Endothelial cell of umbilical vein (primary cell): ENCODE measurements around the gene TMEM178A. TPM values are rescaled to one million over a fixed set of nuclear protein-coding genes. Genes with fewer than 3 reads are reported as not detected.

Experiments used
- BruUV-seq: library from RNA; stranded (reverse); fragments of 400-500 nt; replicated peaks from 2 replicates; lab custom pipeline; 2021; lab: Mats Ljungman, UMichigan
- CTCF ChIA-PET: fragments of 300-600, 350-600 bp; sonication (Branson Sonifier 250); formaldehyde crosslinking; loops from one replicate; lab custom pipeline; 2021; ENCODE audit warnings: antibody characterized with exemption, inconsistent platforms; lab: Charles Lee
- POLR2A ChIA-PET: fragments of 300-600, 350-600 bp; sonication (Branson Sonifier 250); formaldehyde crosslinking; loops from one replicate; lab custom pipeline; 2021; ENCODE audit warnings: antibody characterized with exemption, inconsistent platforms; lab: Charles Lee
- DNase-seq: peaks from one replicate; pipeline ENCODE4 v3.0.0-alpha.2; 2011; ENCODE audit warnings: low read depth, low spot score
- FAIRE-seq: peaks from 2 replicates; lab custom pipeline; 2011; peaks lifted over from hg19 to GRCh38; lab: Jason Lieb, UNC
- H2AFZ ChIP-seq: 2 replicates; pipeline ENCODE4 v1.6.0; 2012; ENCODE audit warnings: low read depth, low read length, control low read depth, inconsistent platforms
- H3K27ac ChIP-seq: 2 replicates; pipeline ENCODE4 v1.5.1; 2011; ENCODE audit warnings: low read depth, mild to moderate bottlenecking, control low read depth, low read length, moderate library complexity; ENCODE audit not compliant: insufficient read depth
- H3K27me3 ChIP-seq, 2 experiments: 2 replicates each; pipeline versions ENCODE4 v1.6.0 to v1.6.1; 2011; ENCODE audit warnings: low read length in 2 of 2, mixed read lengths in 1 of 2; ENCODE audit not compliant: control insufficient read depth in 2 of 2, insufficient read depth in 2 of 2
- H3K36me3 ChIP-seq, 2 experiments: 2 replicates in 1 of 2; 3 replicates in 1 of 2; pipeline ENCODE4 v1.5.1; 2011; ENCODE audit warnings: low read length in 2 of 2, mild to moderate bottlenecking in 1 of 2, moderate library complexity in 1 of 2; ENCODE audit not compliant: control insufficient read depth in 2 of 2, insufficient read depth in 2 of 2; ENCODE audit errors: extremely low read depth in 1 of 2
- H3K4me1 ChIP-seq: 3 replicates; pipeline ENCODE4 v1.5.1; 2011; ENCODE audit warnings: mild to moderate bottlenecking, low read length; ENCODE audit not compliant: control insufficient read depth, insufficient read depth; ENCODE audit errors: extremely low read depth
- H3K4me2 ChIP-seq: 2 replicates; pipeline ENCODE4 v1.6.1; 2011; ENCODE audit warnings: low read length, control low read depth, mixed read lengths; ENCODE audit not compliant: insufficient read depth
- H3K4me3 ChIP-seq, 3 experiments: fragments of 200-600 bp in 1 of 3; sonication (generic), shearing (Covaris generic) in 1 of 3; replicated peaks in 1 of 3; 2 replicates each; pipeline ENCODE4 v1.5.1; 2011 to 2016; ENCODE audit warnings: control low read depth in 3 of 3, low read length in 3 of 3, mild to moderate bottlenecking in 2 of 3, inconsistent platforms in 1 of 3, low read depth in 1 of 3, moderate library complexity in 1 of 3; ENCODE audit not compliant: insufficient read depth in 1 of 3
- H3K79me2 ChIP-seq: 2 replicates; pipeline ENCODE4 v1.6.0; 2012; ENCODE audit warnings: low read length, inconsistent platforms; ENCODE audit not compliant: control insufficient read depth, insufficient read depth
- H3K9ac ChIP-seq: replicated peaks from 2 replicates; pipeline ENCODE3; 2011; ENCODE audit warnings: low read length, control low read depth; ENCODE audit not compliant: insufficient read depth; ENCODE audit errors: extremely low read depth
- H3K9me1 ChIP-seq: replicated peaks from 3 replicates; pipeline ENCODE4 v1.6.0; 2011; ENCODE audit warnings: mild to moderate bottlenecking, low read length; ENCODE audit not compliant: control insufficient read depth, insufficient read depth; ENCODE audit errors: extremely low read depth
- H3K9me3 ChIP-seq: replicated peaks from 2 replicates; pipeline ENCODE4 v1.5.1; 2012; ENCODE audit warnings: low read length, inconsistent platforms; ENCODE audit not compliant: control insufficient read depth, insufficient read depth
- H4K20me1 ChIP-seq: replicated peaks from 2 replicates; pipeline ENCODE3; 2011; ENCODE audit warnings: mild to moderate bottlenecking, low read length; ENCODE audit not compliant: control insufficient read depth, insufficient read depth; ENCODE audit errors: extremely low read depth
- CTCF ChIP-seq, 2 donors: IDR thresholded peaks; 1 replicate in 1 of 2; 2 replicates in 1 of 2; pipeline ENCODE4 v1.5.1; 2011; ENCODE audit warnings: low read length in 2 of 2, mild to moderate bottlenecking in 2 of 2, moderate library complexity in 2 of 2, control low read depth in 1 of 2, inconsistent platforms in 1 of 2, low read depth in 1 of 2; ENCODE audit not compliant: insufficient read depth in 1 of 2; ENCODE audit errors: extremely low read depth in 1 of 2
- EZH2 ChIP-seq: IDR thresholded peaks from 2 replicates; pipeline ENCODE4 v1.6.1; 2012; ENCODE audit warnings: borderline replicate concordance, low read depth, mild to moderate bottlenecking, moderate library complexity, low read length, inconsistent platforms; ENCODE audit not compliant: severe bottlenecking
- FOS ChIP-seq: IDR thresholded peaks from 2 replicates; pipeline ENCODE4 v1.6.1; 2011; ENCODE audit warnings: mild to moderate bottlenecking, low read length, moderate library complexity, borderline replicate concordance; ENCODE audit not compliant: insufficient read depth
- GATA2 ChIP-seq: IDR thresholded peaks from 2 replicates; pipeline ENCODE4 v1.7.0; 2011; ENCODE audit warnings: low read depth, mild to moderate bottlenecking, moderate library complexity, mixed read lengths, low read length; ENCODE audit not compliant: insufficient read length, insufficient read depth
- JUN ChIP-seq: IDR thresholded peaks from 2 replicates; pipeline ENCODE4 v1.6.1; 2011; ENCODE audit warnings: borderline replicate concordance, low read depth; ENCODE audit not compliant: insufficient read length, insufficient read depth
- MAX ChIP-seq: IDR thresholded peaks from 2 replicates; pipeline ENCODE4 v1.6.1; 2011; ENCODE audit not compliant: insufficient read depth, insufficient read length
- MYC ChIP-seq: IDR thresholded peaks from one replicate; pipeline ENCODE4 v1.6.1; 2011; ENCODE audit warnings: mild to moderate bottlenecking, low read depth, low read length
- POLR2A ChIP-seq: IDR thresholded peaks from 2 replicates; pipeline ENCODE4 v1.6.1; 2012; ENCODE audit warnings: low read depth, mild to moderate bottlenecking, control low read depth, low read length
- POLR2AphosphoS5 ChIP-seq: IDR thresholded peaks from 2 replicates; pipeline ENCODE4 v1.6.1; 2012; ENCODE audit warnings: low read depth, mild to moderate bottlenecking, control low read depth, low read length, moderate library complexity; ENCODE audit not compliant: insufficient read depth
- dilution Hi-C: fragments of 300-500 bp; cut with MboI; formaldehyde crosslinking; loops from one replicate; pipeline ENCODE4 v1.15.0; 2019; ENCODE audit warnings: low sequenced_read_pairs; ENCODE audit not compliant: extremely low pct_ligation_motif_present
- intact Hi-C: fragments of 100-400 bp; cut with micrococcal nuclease; formaldehyde crosslinking; loops from one replicate; pipeline ENCODE4 v1.10.0; 2022
- polyA plus RNA-seq, 4 experiments: library from polyadenylated mRNA; depleted of rRNA in 3 of 4; stranded (reverse) in 3 of 4; unstranded in 1 of 4; fragments of >200 nt; gene quantifications; 2 replicates each; pipeline versions ENCODE4 v1.2.1 to v1.2.3, GENCODE V29; 2011 to 2012; ENCODE audit warnings: missing spikeins in 1 of 4
- total RNA-seq: library from RNA; stranded (reverse); gene quantifications from 2 replicates; pipeline ENCODE4 v1.2.3, GENCODE V29; 2021

Gene TMEM178A
- total and polyA plus RNA-seq, 2 donors (not counting 3 experiments of a cell fraction or from before 2014, with no cell fraction given), result 1.5 to 2.8 TPM

- POLR2A ChIA-PET, result no interaction called here
- no peak overlapping the region for H3K9ac ChIP-seq
- H3K9me1 ChIP-seq, result no peaks in the 10 kb centered on the region
- H4K20me1 ChIP-seq, result no peaks in the 10 kb centered on the region
- no peaks in the 10 kb centered on the region for H3K9me3 ChIP-seq
- H3K4me3 ChIP-seq, result no peak overlapping the region
- H2AFZ ChIP-seq, result no peak overlapping the region
- peak; percentile 17 for DNase-seq
- CTCF ChIA-PET, result interaction anchor here (0.9 to 5.7 kb wide), 29 partner anchors 9 to 781 kb away, joined by 3 to 129 read pairs (median 5); no protein-coding TSS in a partner anchor
- dilution Hi-C loops, result no loop called here
- no peak overlapping the region for H3K4me2 ChIP-seq
- intact Hi-C loops, result no loop called here
- H3K4me1 ChIP-seq, result peaks cover 6% of the 10 kb centered on the region
- no peaks in the 10 kb centered on the region for H3K79me2 ChIP-seq
- TF ChIP-seq EZH2 (no peak), CTCF (IDR thresholded peaks at IDR 0.05; ENCODE audit: extremely low read depth in 1 of 2, insufficient read depth in 1 of 2, low read depth in 1 of 2, low read length in 2 of 2) (peak; percentile 77 to 88)
- FAIRE-seq, result peak; percentile 77
- H3K27me3 ChIP-seq, result peaks cover 0 to 2% of the 10 kb centered on the region in 2 experiments
- BruUV-seq, result no TSS peak
- H3K27ac ChIP-seq, result no peak overlapping the region
- peaks cover 0 to 2% of the 10 kb centered on the region in 2 experiments for H3K36me3 ChIP-seq
Observed at GRCh38 chr2:39728941-39729351, 63.2 kb downstream of the TMEM178A start.

GRCh38 chr2:39730276-39730675 is 64.6 kb downstream of the TMEM178A start:
- intact Hi-C loops, result loop anchor here (1.0 to 10.0 kb wide), 7 partner anchors 33 to 783 kb away; no protein-coding TSS in a partner anchor
- H3K9me1 ChIP-seq, result no peaks in the 10 kb centered on the region
- no peaks in the 10 kb centered on the region for H3K9me3 ChIP-seq
- no peak overlapping the region for H3K9ac ChIP-seq
- TF ChIP-seq MYC, result no peak
- TF ChIP-seq GATA2, result no peak
- TF ChIP-seq JUN, result no peak
- no peak for TF ChIP-seq EZH2
- no peak for TF ChIP-seq POLR2AphosphoS5
- TF ChIP-seq CTCF (IDR thresholded peaks at IDR 0.05; ENCODE audit: extremely low read depth in 1 of 2, insufficient read depth in 1 of 2, low read depth in 1 of 2, low read length in 2 of 2), result no peak
- TF ChIP-seq MAX, result no peak
- TF ChIP-seq POLR2A, result no peak
- no peak for TF ChIP-seq FOS
- no peak for DNase-seq
- no peak overlapping the region for H3K4me2 ChIP-seq
- no TSS peak for BruUV-seq
- no peak overlapping the region for H3K4me3 ChIP-seq
- peaks cover 0 to 2% of the 10 kb centered on the region in 2 experiments for H3K36me3 ChIP-seq
- no peaks in the 10 kb centered on the region for H3K79me2 ChIP-seq
- dilution Hi-C loops, result no loop called here
- no peaks in the 10 kb centered on the region for H4K20me1 ChIP-seq
- H3K27ac ChIP-seq, result no peak overlapping the region
- peaks cover 6% of the 10 kb centered on the region for H3K4me1 ChIP-seq
- ChIA-PET CTCF (interaction anchor here (0.6 to 5.7 kb wide), 51 partner anchors 8 to 824 kb away, joined by 3 to 129 read pairs (median 4); no protein-coding TSS in a partner anchor), POLR2A (interaction anchor here (0.6 kb wide), 1 partner anchor 19 kb away, joined by 3 read pairs; no protein-coding TSS in a partner anchor)
- peak; percentile 40 for FAIRE-seq
- no peaks in the 10 kb centered on the region for H3K27me3 ChIP-seq
- H2AFZ ChIP-seq, result no peak overlapping the region
